ENCODE measurements around the gene NACAD. TPM values are rescaled to one million over a fixed set of nuclear protein-coding genes. Genes with fewer than 3 reads are reported as not detected.

Gene NACAD
- total RNA-seq, 1 experiment from 2014 or later: 0.24 TPM

GRCh38 chr7:45126920-45127319 lies 38.2 kb upstream of the NACAD start:
- Histone ChIP-seq H3K9me2 (ENCODE audit: insufficient read depth) (no peaks in the 10 kb centered on the region), H3K4me3 (no peak overlapping the region), H3K4me1 (replicated peaks; ENCODE audit: insufficient read depth) (no peaks in the 10 kb centered on the region), H2AFZ (no peak overlapping the region), H3K79me2 (ENCODE audit: low read depth) (no peaks in the 10 kb centered on the region), H3K27ac (no peak overlapping the region), H3F3A (ENCODE audit: insufficient read depth, low read depth) (no peaks in the 10 kb centered on the region), H3K4me2 (no peak overlapping the region), H3K27me3 (ENCODE audit: insufficient read depth, low read depth) (peaks cover 6% of the 10 kb centered on the region), H3K36me3 (ENCODE audit: low read depth) (no peaks in the 10 kb centered on the region), H4K20me1 (ENCODE audit: insufficient read depth) (no peaks in the 10 kb centered on the region), H3K9me3 (ENCODE audit: insufficient read depth, low read depth) (no peaks in the 10 kb centered on the region)
- POLR2A ChIA-PET (ENCODE audit: unreplicated experiment): no interaction called here
- no peak for TF ChIP-seq EZH2 (IDR thresholded peaks at IDR 0.05; ENCODE audit: low read depth)
- TF ChIP-seq CTCF (conservative IDR thresholded peaks at IDR 0.05): no peak
- no peak for DNase-seq
- intact Hi-C loops (cut with micrococcal nuclease; ENCODE audit: unreplicated experiment): no loop called here
- BruUV-seq (replicated peaks): no TSS peak
- CTCF ChIA-PET: interaction anchor here (0.6 kb wide), 1 partner anchor 270 kb away, joined by 3 read pairs; no protein-coding TSS in a partner anchor

GRCh38 chr7:45126201-45126600 lies 37.4 kb upstream of the NACAD start:
- ChIA-PET POLR2A (ENCODE audit: unreplicated experiment) (no interaction called here), CTCF (no interaction called here)
- no peaks in the 10 kb centered on the region for H3K9me3 ChIP-seq (ENCODE audit: insufficient read depth, low read depth)
- H3K27ac ChIP-seq: no peak overlapping the region
- no peaks in the 10 kb centered on the region for H3K4me1 ChIP-seq (replicated peaks; ENCODE audit: insufficient read depth)
- H2AFZ ChIP-seq: no peak overlapping the region
- H3K27me3 ChIP-seq (ENCODE audit: insufficient read depth, low read depth): peaks cover 6% of the 10 kb centered on the region
- H3K36me3 ChIP-seq (ENCODE audit: low read depth): no peaks in the 10 kb centered on the region
- no peaks in the 10 kb centered on the region for H4K20me1 ChIP-seq (ENCODE audit: insufficient read depth)
- H3F3A ChIP-seq (ENCODE audit: insufficient read depth, low read depth): no peaks in the 10 kb centered on the region
- intact Hi-C loops (cut with micrococcal nuclease; ENCODE audit: unreplicated experiment): no loop called here
- H3K79me2 ChIP-seq (ENCODE audit: low read depth): no peaks in the 10 kb centered on the region
- no peak overlapping the region for H3K4me3 ChIP-seq
- H3K4me2 ChIP-seq: no peak overlapping the region
- no peaks in the 10 kb centered on the region for H3K9me2 ChIP-seq (ENCODE audit: insufficient read depth)
- TF ChIP-seq CTCF (conservative IDR thresholded peaks at IDR 0.05) (no peak), EZH2 (IDR thresholded peaks at IDR 0.05; ENCODE audit: low read depth) (no peak)
- DNase-seq: no peak
- BruUV-seq (replicated peaks): no TSS peak

GRCh38 chr7:45125193-45125904 lies 36.6 kb upstream of the NACAD start:
- H3K4me1 ChIP-seq (replicated peaks; ENCODE audit: insufficient read depth): no peaks in the 10 kb centered on the region
- no peak overlapping the region for H3K27ac ChIP-seq
- H4K20me1 ChIP-seq (ENCODE audit: insufficient read depth): no peaks in the 10 kb centered on the region
- H3K4me2 ChIP-seq: no peak overlapping the region
- DNase-seq: no peak
- CTCF ChIA-PET: interaction anchor here (0.5 to 0.6 kb wide), 2 partner anchors 415 to 874 kb away, joined by 6 to 17 read pairs; no protein-coding TSS in a partner anchor
- TF ChIP-seq CTCF (conservative IDR thresholded peaks at IDR 0.05) (no peak), EZH2 (IDR thresholded peaks at IDR 0.05; ENCODE audit: low read depth) (no peak)
- H3F3A ChIP-seq (ENCODE audit: insufficient read depth, low read depth): no peaks in the 10 kb centered on the region
- no peaks in the 10 kb centered on the region for H3K9me2 ChIP-seq (ENCODE audit: insufficient read depth)
- intact Hi-C loops (cut with micrococcal nuclease; ENCODE audit: unreplicated experiment): no loop called here
- no TSS peak for BruUV-seq (replicated peaks)
- no peak overlapping the region for H3K4me3 ChIP-seq
- H3K79me2 ChIP-seq (ENCODE audit: low read depth): no peaks in the 10 kb centered on the region
- no peaks in the 10 kb centered on the region for H3K36me3 ChIP-seq (ENCODE audit: low read depth)
- H3K9me3 ChIP-seq (ENCODE audit: insufficient read depth, low read depth): no peaks in the 10 kb centered on the region
- POLR2A ChIA-PET (ENCODE audit: unreplicated experiment): no interaction called here
- no peak overlapping the region for H2AFZ ChIP-seq
- H3K27me3 ChIP-seq (ENCODE audit: insufficient read depth, low read depth): peaks cover under 1% of the 10 kb centered on the region
